ENCODE results near the gene DOCK3.

DOCK3 gene

DNA sequence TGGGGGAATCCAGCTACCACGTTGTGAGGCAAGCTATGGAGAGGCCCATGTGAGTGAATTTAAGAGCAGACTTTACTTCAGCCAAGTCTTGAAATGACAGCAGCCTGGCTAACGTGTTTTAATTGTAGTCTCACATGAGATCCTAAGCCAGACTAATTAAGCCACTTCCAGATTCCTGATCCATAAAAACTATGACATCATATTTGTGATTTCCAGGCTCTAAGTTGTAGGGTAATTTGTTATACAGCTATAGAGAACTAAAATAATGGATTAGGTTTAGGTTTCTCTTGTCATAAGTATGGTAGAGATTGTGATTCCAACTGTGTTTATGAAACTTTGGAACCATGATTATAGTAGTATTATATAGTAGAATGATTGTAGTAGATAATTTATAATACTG is 329.5 kb downstream of the DOCK3 start:
- no peak for DNase-seq (ENCODE audit: low read depth, low spot score)

GRCh38 chr3:51024121-51024520 is 349.4 kb downstream of the DOCK3 start:
- H3K36me3 ChIP-seq (ENCODE audit: control insufficient read depth, insufficient read depth, low read length): no peaks in the 10 kb centered on the region
- no peak overlapping the region for H3K27ac ChIP-seq (ENCODE audit: low read length)
- DNase-seq (ENCODE audit: low read depth, low spot score): no peak
- H3K27me3 ChIP-seq (ENCODE audit: control insufficient read depth, insufficient read depth, low read length): no peaks in the 10 kb centered on the region
- no peaks in the 10 kb centered on the region for H3K9me3 ChIP-seq (ENCODE audit: control insufficient read depth, insufficient read depth, low read length)
- H3K4me3 ChIP-seq (ENCODE audit: low read length): no peak overlapping the region
- H3K4me1 ChIP-seq (ENCODE audit: control insufficient read depth, insufficient read depth, low read length): 0 out of 2 replicates have a peak, but pooled peaks cover 2% of the 10 kb centered on the region

More for the DNA sequence above, 329.5 kb downstream of the DOCK3 start:
- Histone ChIP-seq H3K4me3 (ENCODE audit: low read length) (no peak overlapping the region), H3K27me3 (ENCODE audit: control insufficient read depth, insufficient read depth, low read length) (no peaks in the 10 kb centered on the region), H3K4me1 (ENCODE audit: control insufficient read depth, insufficient read depth, low read length) (no peaks in the 10 kb centered on the region), H3K36me3 (ENCODE audit: control insufficient read depth, insufficient read depth, low read length) (no peaks in the 10 kb centered on the region), H3K9me3 (ENCODE audit: control insufficient read depth, insufficient read depth, low read length) (no peaks in the 10 kb centered on the region), H3K27ac (ENCODE audit: low read length) (no peak overlapping the region)
- no CpG with 5 or more reads among the region's 2 CpGs for WGBS (ENCODE audit: insufficient coverage, insufficient read length)

- Histone ChIP-seq H3K9me3 (ENCODE audit: control insufficient read depth, insufficient read depth, low read length) (no peaks in the 10 kb centered on the region), H3K4me1 (ENCODE audit: control insufficient read depth, insufficient read depth, low read length) (0 out of 2 replicates have a peak, but pooled peaks cover 2% of the 10 kb centered on the region), H3K27ac (ENCODE audit: low read length) (no peak overlapping the region), H3K4me3 (ENCODE audit: low read length) (no peak overlapping the region), H3K27me3 (ENCODE audit: control insufficient read depth, insufficient read depth, low read length) (no peaks in the 10 kb centered on the region), H3K36me3 (ENCODE audit: control insufficient read depth, insufficient read depth, low read length) (no peaks in the 10 kb centered on the region)
- no peak for DNase-seq (ENCODE audit: low read depth, low spot score)
- no CpG with 5 or more reads among the region's 10 CpGs for WGBS (ENCODE audit: insufficient coverage, insufficient read length)
These were observed 350.3 kb downstream of the DOCK3 start for GRCh38 chr3:51024765-51025632.

DNA sequence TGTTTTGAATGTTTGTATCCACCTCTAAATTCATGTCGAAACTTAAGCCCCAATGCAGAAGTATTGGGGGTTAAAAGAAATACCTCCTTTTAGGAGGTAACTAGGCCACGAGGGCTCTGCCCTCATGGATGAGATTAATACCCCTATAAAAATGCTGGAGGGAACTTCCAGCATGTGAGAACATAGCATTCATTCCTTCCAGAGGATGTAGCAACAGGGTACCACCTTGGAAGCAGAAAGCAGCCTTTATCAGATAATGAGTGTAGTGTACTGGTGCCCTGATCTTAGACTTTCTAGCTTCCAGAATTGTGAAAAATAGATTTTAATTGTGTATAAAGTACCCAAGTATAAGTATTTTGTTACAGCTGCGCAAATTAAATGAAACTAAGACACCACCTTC is 356.9 kb downstream of the DOCK3 start:
- no peak for DNase-seq (ENCODE audit: low read depth, low spot score)
- Histone ChIP-seq H3K4me3 (ENCODE audit: low read length) (no peak overlapping the region), H3K27me3 (ENCODE audit: control insufficient read depth, insufficient read depth, low read length) (no peaks in the 10 kb centered on the region), H3K4me1 (ENCODE audit: control insufficient read depth, insufficient read depth, low read length) (no peaks in the 10 kb centered on the region; the same call in 1 of the 2 replicates), H3K9me3 (ENCODE audit: control insufficient read depth, insufficient read depth, low read length) (no peaks in the 10 kb centered on the region), H3K36me3 (ENCODE audit: control insufficient read depth, insufficient read depth, low read length) (no peaks in the 10 kb centered on the region), H3K27ac (ENCODE audit: low read length) (no peak overlapping the region)
- no CpG with 5 or more reads among the region's 3 CpGs for WGBS (ENCODE audit: insufficient coverage, insufficient read length)

DNA sequence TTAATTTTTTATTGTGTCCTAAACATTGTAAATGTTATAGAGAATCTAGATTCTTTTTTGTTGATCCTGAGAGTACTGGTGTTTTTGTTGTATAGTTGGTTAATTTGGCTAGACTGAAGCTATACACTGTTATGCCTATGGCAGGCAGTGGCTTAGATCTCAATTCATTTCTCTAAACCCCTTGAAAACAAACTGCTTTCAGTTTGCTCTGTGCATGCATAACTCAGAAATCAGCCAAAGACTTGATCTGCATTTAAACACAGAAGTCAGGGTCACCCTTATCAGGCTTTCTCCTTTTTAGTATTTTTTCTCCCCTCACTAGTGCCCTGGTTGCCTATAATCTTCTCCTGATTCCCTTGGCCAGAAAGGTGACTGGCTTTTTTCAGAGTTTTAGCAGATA is 360.9 kb downstream of the DOCK3 start:
- Histone ChIP-seq H3K36me3 (ENCODE audit: control insufficient read depth, insufficient read depth, low read length) (no peaks in the 10 kb centered on the region), H3K27me3 (ENCODE audit: control insufficient read depth, insufficient read depth, low read length) (no peaks in the 10 kb centered on the region), H3K27ac (ENCODE audit: low read length) (no peak overlapping the region), H3K9me3 (ENCODE audit: control insufficient read depth, insufficient read depth, low read length) (no peaks in the 10 kb centered on the region), H3K4me3 (ENCODE audit: low read length) (no peak overlapping the region), H3K4me1 (ENCODE audit: control insufficient read depth, insufficient read depth, low read length) (no peaks in the 10 kb centered on the region; the same call in 1 of the 2 replicates)
- no peak for DNase-seq (ENCODE audit: low read depth, low spot score)

- no peak for DNase-seq (ENCODE audit: low read depth, low spot score)
- H3K4me3 ChIP-seq (ENCODE audit: low read length): no peak overlapping the region
- no CpG with 5 or more reads among the region's 1 CpG for WGBS (ENCODE audit: insufficient coverage, insufficient read length)
- H3K27me3 ChIP-seq (ENCODE audit: control insufficient read depth, insufficient read depth, low read length): no peaks in the 10 kb centered on the region
- no peaks in the 10 kb centered on the region for H3K4me1 ChIP-seq (ENCODE audit: control insufficient read depth, insufficient read depth, low read length)
- H3K27ac ChIP-seq (ENCODE audit: low read length): no peak overlapping the region
- H3K36me3 ChIP-seq (ENCODE audit: control insufficient read depth, insufficient read depth, low read length): no peaks in the 10 kb centered on the region
- no peaks in the 10 kb centered on the region for H3K9me3 ChIP-seq (ENCODE audit: control insufficient read depth, insufficient read depth, low read length)
These were observed 370.3 kb downstream of the DOCK3 start for GRCh38 chr3:51044982-51045381.

GRCh38 chr3:51052562-51052961 is 377.8 kb downstream of the DOCK3 start:
- H3K27ac ChIP-seq (ENCODE audit: low read length): no peak overlapping the region
- no peak for DNase-seq (ENCODE audit: low read depth, low spot score)
- H3K9me3 ChIP-seq (ENCODE audit: control insufficient read depth, insufficient read depth, low read length): no peaks in the 10 kb centered on the region
- WGBS (ENCODE audit: insufficient coverage, insufficient read length): no CpG with 5 or more reads among the region's 1 CpG
- H3K4me1 ChIP-seq (ENCODE audit: control insufficient read depth, insufficient read depth, low read length): 0 out of 2 replicates have a peak, but pooled peaks cover 1% of the 10 kb centered on the region
- H3K27me3 ChIP-seq (ENCODE audit: control insufficient read depth, insufficient read depth, low read length): no peaks in the 10 kb centered on the region
- no peak overlapping the region for H3K4me3 ChIP-seq (ENCODE audit: low read length)
- no peaks in the 10 kb centered on the region for H3K36me3 ChIP-seq (ENCODE audit: control insufficient read depth, insufficient read depth, low read length)

- no peak for DNase-seq (ENCODE audit: low read depth, low spot score)
- no peaks in the 10 kb centered on the region for H3K27me3 ChIP-seq (ENCODE audit: control insufficient read depth, insufficient read depth, low read length)
- no peak overlapping the region for H3K4me3 ChIP-seq (ENCODE audit: low read length)
- no CpG with 5 or more reads among the region's 1 CpG for WGBS (ENCODE audit: insufficient coverage, insufficient read length)
- no peak overlapping the region for H3K27ac ChIP-seq (ENCODE audit: low read length)
- no peaks in the 10 kb centered on the region for H3K9me3 ChIP-seq (ENCODE audit: control insufficient read depth, insufficient read depth, low read length)
- no peaks in the 10 kb centered on the region for H3K36me3 ChIP-seq (ENCODE audit: control insufficient read depth, insufficient read depth, low read length)
- H3K4me1 ChIP-seq (ENCODE audit: control insufficient read depth, insufficient read depth, low read length): 0 out of 2 replicates have a peak, but pooled peaks cover 1% of the 10 kb centered on the region
These were observed 382.4 kb downstream of the DOCK3 start for GRCh38 chr3:51057121-51057520.

DNA sequence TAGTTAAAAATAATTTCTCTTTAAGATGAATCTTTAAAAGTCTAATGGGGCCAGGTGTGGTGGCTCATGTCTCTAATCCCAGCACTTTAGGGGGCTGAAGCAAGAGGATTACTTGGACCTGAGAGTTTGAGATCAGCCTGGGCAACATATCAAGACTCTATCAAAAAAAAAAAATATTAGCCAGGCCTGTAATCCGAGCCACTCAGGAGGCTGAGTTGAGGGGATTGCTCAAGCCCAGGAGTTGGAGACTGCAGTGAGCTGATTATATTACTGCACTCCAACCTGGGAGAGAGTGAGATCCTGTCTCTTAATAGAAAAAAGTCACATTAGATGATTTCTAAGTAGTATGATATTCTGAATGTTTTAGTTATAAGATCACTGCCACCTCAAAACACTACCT is 388.3 kb downstream of the DOCK3 start:
- no peaks in the 10 kb centered on the region for H3K4me1 ChIP-seq (ENCODE audit: control insufficient read depth, insufficient read depth, low read length)
- no peaks in the 10 kb centered on the region for H3K9me3 ChIP-seq (ENCODE audit: control insufficient read depth, insufficient read depth, low read length)
- no peak for DNase-seq (ENCODE audit: low read depth, low spot score)
- no peak overlapping the region for H3K4me3 ChIP-seq (ENCODE audit: low read length)
- H3K36me3 ChIP-seq (ENCODE audit: control insufficient read depth, insufficient read depth, low read length): no peaks in the 10 kb centered on the region
- no peak overlapping the region for H3K27ac ChIP-seq (ENCODE audit: low read length)
- WGBS (ENCODE audit: insufficient coverage, insufficient read length): no CpG with 5 or more reads among the region's 1 CpG
- no peaks in the 10 kb centered on the region for H3K27me3 ChIP-seq (ENCODE audit: control insufficient read depth, insufficient read depth, low read length)

- Histone ChIP-seq H3K9me3 (ENCODE audit: control insufficient read depth, insufficient read depth, low read length) (no peaks in the 10 kb centered on the region), H3K27ac (ENCODE audit: low read length) (no peak overlapping the region), H3K4me3 (ENCODE audit: low read length) (no peak overlapping the region), H3K27me3 (ENCODE audit: control insufficient read depth, insufficient read depth, low read length) (no peaks in the 10 kb centered on the region), H3K4me1 (ENCODE audit: control insufficient read depth, insufficient read depth, low read length) (no peaks in the 10 kb centered on the region), H3K36me3 (ENCODE audit: control insufficient read depth, insufficient read depth, low read length) (no peaks in the 10 kb centered on the region)
- WGBS (ENCODE audit: insufficient coverage, insufficient read length): no CpG with 5 or more reads among the region's 2 CpGs
- DNase-seq (ENCODE audit: low read depth, low spot score): no peak
These were observed 400.6 kb downstream of the DOCK3 start for GRCh38 chr3:51075221-51075775.

DNA sequence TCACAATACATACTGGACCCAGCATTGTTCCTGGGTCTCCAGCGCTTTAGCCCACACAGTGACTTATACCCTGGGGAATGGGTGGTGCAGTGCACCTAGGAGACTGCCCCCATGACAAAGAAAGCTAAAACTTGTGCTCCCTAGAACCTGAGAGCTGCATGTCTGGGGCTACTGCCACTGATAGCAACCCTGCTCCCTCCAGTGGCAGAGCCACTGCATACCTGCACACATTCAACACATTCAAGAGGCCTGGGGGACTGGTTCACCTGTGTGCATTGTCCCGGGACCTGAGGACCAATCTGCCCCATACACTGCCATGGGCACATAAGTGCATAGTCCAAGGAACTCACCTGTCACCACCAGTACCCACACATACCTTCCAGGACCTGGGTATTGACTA is 407.6 kb downstream of the DOCK3 start:
- no CpG with 5 or more reads among the region's 2 CpGs for WGBS (ENCODE audit: insufficient coverage, insufficient read length)

More for the DNA sequence above, 407.6 kb downstream of the DOCK3 start:
- Histone ChIP-seq H3K27me3 (ENCODE audit: control insufficient read depth, insufficient read depth, low read length) (no peaks in the 10 kb centered on the region), H3K4me3 (ENCODE audit: low read length) (no peak overlapping the region), H3K27ac (ENCODE audit: low read length) (no peak overlapping the region), H3K4me1 (ENCODE audit: control insufficient read depth, insufficient read depth, low read length) (no peaks in the 10 kb centered on the region), H3K9me3 (ENCODE audit: control insufficient read depth, insufficient read depth, low read length) (no peaks in the 10 kb centered on the region; the same call in none of the 2 replicates), H3K36me3 (ENCODE audit: control insufficient read depth, insufficient read depth, low read length) (no peaks in the 10 kb centered on the region)
- DNase-seq (ENCODE audit: low read depth, low spot score): no peak

All from iPS DF 6.9 (cell line).